Caki2 (cell line): Measurements from ENCODE around the gene RUNX3. TPM values are rescaled to one million over a fixed set of nuclear protein-coding genes. Genes with fewer than 3 reads are reported as not detected.

Source experiments
- DNase-seq: peaks from one replicate; pipeline ENCODE4 v3.0.0-alpha.2; 2015; ENCODE audit warnings: low read depth
- in situ Hi-C: cut with HindIII; loops from 2 replicates; pipeline ENCODE4 v1.10.0; 2016; ENCODE audit warnings: low sequenced_read_pairs, low pct_unique_long_range_greater_than_20kb, mixed read lengths
- total RNA-seq: library from RNA; depleted of rRNA; stranded (reverse); fragments of >200 nt; shearing (Covaris generic); gene quantifications from 2 replicates; pipeline ENCODE4 v1.2.3, GENCODE V29; 2014; ENCODE audit warnings: low replicate concordance

The RUNX3 gene
- total RNA-seq, 1 experiment from 2014 or later: not detected

- in situ Hi-C loops: no loop called here
- DNase-seq: no peak
Observed at GRCh38 chr1:24878775-24879742, 51.0 kb downstream of the RUNX3 start.

GRCh38 chr1:24878045-24878444 is 52.0 kb downstream of the RUNX3 start:
- in situ Hi-C loops: no loop called here

GRCh38 chr1:24875991-24876506 is 54.0 kb downstream of the RUNX3 start:
- in situ Hi-C loops: no loop called here

More at GRCh38 chr1:24878045-24878444, 52.0 kb downstream of the RUNX3 start:
- DNase-seq: no peak

GRCh38 chr1:24875257-24875656 is 54.8 kb downstream of the RUNX3 start:
- no peak for DNase-seq
- in situ Hi-C loops: no loop called here

More at GRCh38 chr1:24875991-24876506, 54.0 kb downstream of the RUNX3 start:
- no peak for DNase-seq

- in situ Hi-C loops: no loop called here
- DNase-seq: no peak
Observed at GRCh38 chr1:24874611-24875234, 55.4 kb downstream of the RUNX3 start.

GRCh38 chr1:24874056-24874455 is 56.0 kb downstream of the RUNX3 start:
- in situ Hi-C loops: no loop called here
- DNase-seq: no peak

GRCh38 chr1:24873148-24873547 is 56.9 kb downstream of the RUNX3 start:
- DNase-seq: no peak
- in situ Hi-C loops: no loop called here

GRCh38 chr1:24872061-24872850 is 57.8 kb downstream of the RUNX3 start:
- DNase-seq: no peak
- in situ Hi-C loops: no loop called here

- in situ Hi-C loops: no loop called here
- no peak for DNase-seq
Observed at GRCh38 chr1:24871306-24871901, 58.7 kb downstream of the RUNX3 start.

- in situ Hi-C loops: no loop called here
- no peak for DNase-seq
Observed at GRCh38 chr1:24870551-24871195, 59.4 kb downstream of the RUNX3 start.

- DNase-seq: no peak
- in situ Hi-C loops: no loop called here
Observed at GRCh38 chr1:24868016-24868875, 61.8 kb downstream of the RUNX3 start.

- DNase-seq: no peak
- in situ Hi-C loops: no loop called here
Observed at GRCh38 chr1:24867084-24867870, 62.8 kb downstream of the RUNX3 start.

GRCh38 chr1:24866211-24867083 is 63.6 kb downstream of the RUNX3 start:
- DNase-seq: no peak
- in situ Hi-C loops: no loop called here

- DNase-seq: no peak
- in situ Hi-C loops: no loop called here
Observed at GRCh38 chr1:24865587-24865986, 64.5 kb downstream of the RUNX3 start.

- no peak for DNase-seq
- in situ Hi-C loops: no loop called here
Observed at GRCh38 chr1:24865168-24865567, 64.9 kb downstream of the RUNX3 start.
